HFFc6 (cell line): ENCODE measurements around the gene HIGD2B. TPM values are rescaled to one million over a fixed set of nuclear protein-coding genes. Genes with fewer than 3 reads are reported as not detected.
"Not testable (repeated sequence)": the region's sequence is repeated elsewhere in the genome, so short reads cannot be mapped to it uniquely, and the experiment has no call there.

ENCODE experiments used
- DNase-seq: peaks from one replicate; pipeline ENCODE4 v3.0.0-alpha.2; 2018
- H3K27ac Mint-ChIP-seq: 2 replicates; pipeline ENCODE4 v1.8.0; 2020; ENCODE audit warnings: mild to moderate bottlenecking, mixed read lengths
- H3K27me3 Mint-ChIP-seq: 2 replicates; pipeline ENCODE4 v1.8.0; 2021; ENCODE audit warnings: mild to moderate bottlenecking, moderate library complexity, mixed read lengths; ENCODE audit not compliant: insufficient read depth
- H3K36me3 Mint-ChIP-seq: 2 replicates; pipeline ENCODE4 v1.8.0; 2021; ENCODE audit warnings: low read depth, mixed read lengths
- H3K4me1 Mint-ChIP-seq: 2 replicates; pipeline ENCODE4 v1.8.0; 2020; ENCODE audit warnings: low read depth, mixed read lengths
- H3K4me3 Mint-ChIP-seq: 2 replicates; pipeline ENCODE4 v1.8.0; 2020; ENCODE audit warnings: mild to moderate bottlenecking, moderate library complexity, mixed read lengths
- H3K9me3 Mint-ChIP-seq: 2 replicates; pipeline ENCODE4 v1.8.0; 2020; ENCODE audit warnings: mild to moderate bottlenecking, mixed read lengths
- total RNA-seq, 6 experiments: library from RNA; stranded (reverse); fragmentation: NEBNext Ultra II Directional; extraction: Animal tissue kit (Norgen Biotek cat#: 25700); gene quantifications; 2 replicates in 1 of 6; 3 replicates in 5 of 6; pipeline ENCODE4 v1.2.3, GENCODE V29; 2021
- TF ChIP-seq, protein P1 (sequence below): fragments of 200-600 bp; sonication (generic); IDR thresholded peaks from 2 replicates; pipeline ENCODE4 v1.5.0; 2021; ENCODE audit warnings: antibody characterized with exemption, mild to moderate bottlenecking

HIGD2B gene
- total RNA-seq, 6 experiments from 2014 or later, result not detected

DNA sequence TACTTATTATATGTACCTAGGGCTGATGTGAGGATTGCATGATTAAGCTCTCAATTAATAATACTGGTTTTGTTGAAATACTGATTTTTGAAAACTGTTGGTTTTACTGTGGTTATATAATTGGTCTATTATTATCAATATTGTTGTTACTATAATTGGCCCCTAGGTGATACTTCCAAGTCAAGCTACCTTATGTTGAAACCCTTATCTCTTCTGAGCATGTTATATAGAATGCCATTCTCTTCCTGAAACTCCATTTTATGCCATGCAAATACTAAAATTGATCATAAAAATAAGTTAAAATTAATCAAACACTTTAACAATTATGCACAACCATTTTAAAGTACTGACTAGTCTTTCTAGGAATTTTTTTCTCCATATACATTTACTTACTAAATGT is 46.1 kb upstream of the HIGD2B start:
- peaks cover 11% of the 10 kb centered on the region for H3K36me3 Mint-ChIP-seq
- DNase-seq, result no peak
- H3K27ac Mint-ChIP-seq, result no peak overlapping the region
- H3K4me3 Mint-ChIP-seq, result no peak overlapping the region
- peaks cover 23% of the 10 kb centered on the region for H3K4me1 Mint-ChIP-seq
- TF ChIP-seq, protein P1, sequence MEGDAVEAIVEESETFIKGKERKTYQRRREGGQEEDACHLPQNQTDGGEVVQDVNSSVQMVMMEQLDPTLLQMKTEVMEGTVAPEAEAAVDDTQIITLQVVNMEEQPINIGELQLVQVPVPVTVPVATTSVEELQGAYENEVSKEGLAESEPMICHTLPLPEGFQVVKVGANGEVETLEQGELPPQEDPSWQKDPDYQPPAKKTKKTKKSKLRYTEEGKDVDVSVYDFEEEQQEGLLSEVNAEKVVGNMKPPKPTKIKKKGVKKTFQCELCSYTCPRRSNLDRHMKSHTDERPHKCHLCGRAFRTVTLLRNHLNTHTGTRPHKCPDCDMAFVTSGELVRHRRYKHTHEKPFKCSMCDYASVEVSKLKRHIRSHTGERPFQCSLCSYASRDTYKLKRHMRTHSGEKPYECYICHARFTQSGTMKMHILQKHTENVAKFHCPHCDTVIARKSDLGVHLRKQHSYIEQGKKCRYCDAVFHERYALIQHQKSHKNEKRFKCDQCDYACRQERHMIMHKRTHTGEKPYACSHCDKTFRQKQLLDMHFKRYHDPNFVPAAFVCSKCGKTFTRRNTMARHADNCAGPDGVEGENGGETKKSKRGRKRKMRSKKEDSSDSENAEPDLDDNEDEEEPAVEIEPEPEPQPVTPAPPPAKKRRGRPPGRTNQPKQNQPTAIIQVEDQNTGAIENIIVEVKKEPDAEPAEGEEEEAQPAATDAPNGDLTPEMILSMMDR, result no peak
- H3K27me3 Mint-ChIP-seq, result peaks cover 1% of the 10 kb centered on the region; the same call in 1 of the 2 replicates
- H3K9me3 Mint-ChIP-seq, result no peaks in the 10 kb centered on the region

DNA sequence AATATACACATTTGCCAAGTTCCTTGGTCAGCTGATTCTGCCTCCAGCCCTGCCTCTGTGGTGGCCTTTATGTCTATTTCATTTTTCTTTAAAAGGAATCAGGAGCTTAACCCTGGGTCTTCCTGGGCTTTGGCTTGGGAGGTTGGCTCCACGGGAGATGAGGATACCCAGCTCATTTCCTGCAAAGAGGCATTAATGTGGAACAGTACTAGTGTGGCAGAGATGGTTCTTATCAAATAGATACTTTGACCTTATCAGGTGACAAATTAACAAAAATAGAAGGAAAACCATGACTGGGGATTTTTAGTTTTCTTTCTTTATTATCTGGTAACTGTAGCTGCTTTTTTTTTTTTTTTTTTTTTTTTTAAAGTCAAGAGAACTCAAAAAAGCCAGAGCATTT is 42.8 kb upstream of the HIGD2B start:
- TF ChIP-seq, protein P1, result no peak
- Mint-ChIP-seq H3K4me3 (no peak overlapping the region), H3K27ac (no peak overlapping the region), H3K4me1 (peaks cover 22% of the 10 kb centered on the region), H3K27me3 (peaks cover 1% of the 10 kb centered on the region; the same call in 1 of the 2 replicates), H3K36me3 (peaks cover 6% of the 10 kb centered on the region), H3K9me3 (no peaks in the 10 kb centered on the region)
- DNase-seq, result no peak

DNA sequence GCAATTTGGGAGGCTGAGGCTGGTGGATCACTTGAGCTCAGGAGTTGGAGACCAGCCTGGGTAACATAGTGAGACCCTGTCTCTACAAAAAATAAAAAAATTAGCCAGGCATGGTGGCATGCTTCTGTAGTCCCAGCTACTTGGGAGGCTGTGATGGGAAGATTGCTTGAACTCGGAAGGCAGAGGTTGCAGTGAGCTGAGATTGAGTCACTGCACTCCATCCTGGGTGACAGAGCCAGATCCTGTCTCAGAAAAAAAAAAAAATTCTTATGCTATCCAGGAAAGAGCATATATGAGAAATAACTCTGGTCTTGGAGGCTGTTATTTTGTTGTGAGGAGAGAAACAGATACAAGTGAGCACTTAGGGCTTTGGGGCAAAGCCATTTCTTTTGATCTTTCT is 42.3 kb upstream of the HIGD2B start:
- not testable (repeated sequence) for H3K4me3 Mint-ChIP-seq, H3K27me3 Mint-ChIP-seq, H3K27ac Mint-ChIP-seq, H3K9me3 Mint-ChIP-seq, H3K36me3 Mint-ChIP-seq
- peaks cover 24% of the 10 kb centered on the region for H3K4me1 Mint-ChIP-seq
- peak; percentile 23 for DNase-seq

DNA sequence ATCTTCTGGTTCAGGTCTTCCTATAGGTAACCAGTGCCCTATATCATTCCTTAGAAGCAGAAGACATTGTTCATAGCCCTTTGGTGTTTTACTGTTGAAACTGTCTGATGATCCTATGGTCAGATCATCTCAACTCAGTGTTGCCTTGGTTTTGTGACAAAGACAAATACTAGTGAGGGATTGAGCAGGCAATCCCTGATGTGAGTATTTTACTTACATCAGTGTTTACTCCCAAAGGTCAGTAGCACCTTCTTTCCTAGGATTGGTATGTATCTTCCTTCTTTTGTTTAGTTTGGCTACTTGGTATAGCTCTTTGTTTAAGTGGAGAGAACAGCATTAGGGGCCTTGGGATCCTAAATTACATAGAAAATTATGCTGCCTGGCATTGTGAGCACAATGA is 41.2 kb upstream of the HIGD2B start:
- H3K36me3 Mint-ChIP-seq, result peaks cover 6% of the 10 kb centered on the region
- H3K4me3 Mint-ChIP-seq, result no peak overlapping the region
- no peak for DNase-seq
- H3K27ac Mint-ChIP-seq, result no peak overlapping the region
- no peaks in the 10 kb centered on the region for H3K9me3 Mint-ChIP-seq
- H3K4me1 Mint-ChIP-seq, result peaks cover 24% of the 10 kb centered on the region
- no peaks in the 10 kb centered on the region for H3K27me3 Mint-ChIP-seq
- TF ChIP-seq, protein P1, result no peak

DNA sequence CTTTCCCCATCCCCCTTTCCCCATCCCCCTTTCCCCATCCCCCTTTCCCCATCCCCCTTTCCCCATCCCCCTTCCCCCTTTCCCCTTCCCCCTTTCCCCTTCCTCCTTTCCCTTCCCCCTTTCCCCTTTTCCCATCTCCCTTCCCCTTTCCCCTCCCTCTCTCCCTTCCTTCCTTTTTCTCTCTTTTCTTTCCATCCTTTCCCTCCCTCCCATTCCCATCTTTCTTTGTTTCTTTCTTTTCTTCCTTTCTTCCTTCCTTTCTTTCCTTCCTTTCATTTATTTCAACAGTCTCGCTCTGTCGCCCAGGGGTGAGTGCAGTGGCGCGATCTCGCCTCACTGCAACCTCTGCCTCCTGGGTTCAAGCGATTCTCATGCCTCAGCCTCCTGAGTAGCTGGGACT is 39.9 kb upstream of the HIGD2B start:
- not testable (repeated sequence) for H3K27ac Mint-ChIP-seq, H3K36me3 Mint-ChIP-seq, H3K27me3 Mint-ChIP-seq, DNase-seq, H3K4me3 Mint-ChIP-seq, H3K9me3 Mint-ChIP-seq
- peaks cover 24% of the 10 kb centered on the region for H3K4me1 Mint-ChIP-seq

DNA sequence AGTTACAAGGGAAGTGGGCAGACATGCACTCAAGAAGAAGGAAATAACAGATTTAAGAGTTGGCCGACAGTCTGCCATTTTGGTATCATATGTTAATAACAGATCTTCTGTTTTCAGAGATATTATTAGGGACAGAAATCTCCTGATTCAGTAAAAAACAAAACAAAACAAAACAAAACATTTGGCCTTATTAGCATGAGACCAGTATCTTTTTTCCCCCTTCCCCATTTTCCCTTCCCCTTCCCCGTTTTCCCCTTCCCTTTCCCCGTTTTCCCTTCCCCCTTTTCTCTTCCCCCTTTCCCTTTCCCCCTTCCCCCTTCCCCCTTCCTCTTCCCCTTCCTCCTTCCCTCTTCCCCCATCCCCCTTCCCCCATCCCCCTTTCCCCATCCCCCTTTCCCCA is 39.5 kb upstream of the HIGD2B start:
- Mint-ChIP-seq H3K27me3 (no peaks in the 10 kb centered on the region), H3K9me3 (no peaks in the 10 kb centered on the region), H3K27ac (no peak overlapping the region), H3K4me1 (peaks cover 24% of the 10 kb centered on the region), H3K36me3 (no peaks in the 10 kb centered on the region), H3K4me3 (no peak overlapping the region)
- TF ChIP-seq, protein P1, result no peak
- DNase-seq, result no peak

DNA sequence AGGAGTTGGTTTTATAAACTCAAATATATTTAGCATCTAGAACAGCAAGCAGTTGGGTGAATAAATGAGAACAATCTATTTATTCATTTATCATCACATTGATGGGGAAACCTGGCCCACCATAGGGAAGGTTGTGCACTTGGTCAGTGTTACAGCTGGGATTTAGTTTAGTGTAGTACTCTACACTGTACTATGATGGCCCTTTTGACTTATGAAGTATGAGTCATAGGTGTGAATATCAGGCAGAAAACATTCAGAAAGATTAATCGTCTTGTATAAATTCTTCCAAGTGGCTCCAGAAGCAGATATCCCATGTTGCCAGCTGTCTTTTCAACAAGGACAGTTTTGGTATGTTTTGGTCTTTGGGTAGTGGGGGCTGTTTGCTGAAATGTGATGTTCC is 38.0 kb upstream of the HIGD2B start:
- TF ChIP-seq, protein P1, result no peak
- Mint-ChIP-seq H3K4me3 (no peak overlapping the region), H3K27ac (no peak overlapping the region), H3K9me3 (no peaks in the 10 kb centered on the region), H3K4me1 (peaks cover 23% of the 10 kb centered on the region), H3K27me3 (no peaks in the 10 kb centered on the region), H3K36me3 (no peaks in the 10 kb centered on the region)
- no peak for DNase-seq
